Measurements from ENCODE around the gene NDUFS2.
"Not testable (repeated sequence)": the region's sequence is repeated elsewhere in the genome, so short reads cannot be mapped to it uniquely, and the experiment has no call there.

The NDUFS2 gene

GRCh38 chr1:161251579-161251978 lies 49.4 kb downstream of the NDUFS2 start:
- DNase-seq (ENCODE audit: low read depth): no peak

GRCh38 chr1:161255302-161255701 lies 53.1 kb downstream of the NDUFS2 start:
- not testable (repeated sequence) for DNase-seq (ENCODE audit: low read depth)

- not testable (repeated sequence) for DNase-seq (ENCODE audit: low read depth)
These were observed 53.9 kb downstream of the NDUFS2 start for GRCh38 chr1:161255955-161256520.

GRCh38 chr1:161257109-161257508 lies 54.9 kb downstream of the NDUFS2 start:
- not testable (repeated sequence) for DNase-seq (ENCODE audit: low read depth)

GRCh38 chr1:161258439-161259344 lies 56.5 kb downstream of the NDUFS2 start, which contains the start of gene PCP4L1:
PCP4L1 (plus strand) TSS chr1:161258745; CDS start chr1:161258975, 230 bp downstream.
- peak; percentile 32 for DNase-seq (ENCODE audit: low read depth)

- no peak for DNase-seq (ENCODE audit: low read depth)
These were observed 57.2 kb downstream of the NDUFS2 start for GRCh38 chr1:161259345-161259702.

- DNase-seq (ENCODE audit: low read depth): no peak
These were observed 57.6 kb downstream of the NDUFS2 start for GRCh38 chr1:161259765-161260164.

GRCh38 chr1:161260376-161261260 lies 58.5 kb downstream of the NDUFS2 start:
- DNase-seq (ENCODE audit: low read depth): no peak

- DNase-seq (ENCODE audit: low read depth): no peak
These were observed 59.4 kb downstream of the NDUFS2 start for GRCh38 chr1:161261261-161262235.
